ENCODE measurements around the gene PLEKHA1. TPM values are rescaled to one million over a fixed set of nuclear protein-coding genes. Genes with fewer than 3 reads are reported as not detected.

Gene PLEKHA1
- polyA plus RNA-seq, 1 of the 3 experiments (the other 2 are of a cell fraction) = 8.4 TPM

GRCh38 chr10:122393288-122393687 is 18.8 kb downstream of the PLEKHA1 start:
- Histone ChIP-seq H4K20me1 (ENCODE audit: insufficient read depth) (no peaks in the 10 kb centered on the region), H3F3A (replicated peaks; ENCODE audit: insufficient read depth) (no peaks in the 10 kb centered on the region), H3K36me3 (replicated peaks in 1 of 2; ENCODE audit: control insufficient read depth in 1 of 2, insufficient read depth in 2 of 2, low read length in 1 of 2) (peaks cover 44 to 52% of the 10 kb centered on the region in 2 experiments), H3K9me3 (no peaks in the 10 kb centered on the region), H3K4me3 (ENCODE audit: low read depth in 2 of 2, low read length in 1 of 2) (no peak overlapping the region), H3K27ac (ENCODE audit: low read depth in 2 of 2, low read length in 1 of 2) (no peak overlapping the region), H3K4me1 (ENCODE audit: control insufficient read depth in 1 of 2, insufficient read depth in 2 of 2, low read depth in 1 of 2, low read length in 1 of 2) (peaks cover 0 to 5% of the 10 kb centered on the region in 2 experiments; a peak in 1 of 4 replicates), H3K27me3 (ENCODE audit: insufficient read depth) (no peaks in the 10 kb centered on the region), H3K9me2 (no peaks in the 10 kb centered on the region), H2AFZ (ENCODE audit: low read depth) (no peak overlapping the region), H3K4me2 (no peak overlapping the region), H3K9ac (no peak overlapping the region), H3K79me2 (ENCODE audit: insufficient read depth) (peaks cover 34% of the 10 kb centered on the region)
- WGBS (ENCODE audit: low lambda C conversion rate) = 81% methylated on average over 2 of the region's 2 CpGs
- TF ChIP-seq PBX3 (IDR thresholded peaks at IDR 0.05) = no peak
- TF ChIP-seq RFX5 (IDR thresholded peaks at IDR 0.05; ENCODE audit: low read length) = no peak
- TF ChIP-seq FOSL2 (IDR thresholded peaks at IDR 0.05; ENCODE audit: borderline replicate concordance, low read depth) = no peak
- no peak for TF ChIP-seq CHD2 (IDR thresholded peaks at IDR 0.05; ENCODE audit: low read length, partially characterized antibody)
- no peak for TF ChIP-seq GATA2 (CRISPR knock-in tag; IDR thresholded peaks at IDR 0.05)
- no peak for TF ChIP-seq CTCF (IDR thresholded peaks at IDR 0.05)
- TF ChIP-seq FOXJ3 (CRISPR knock-in tag; IDR thresholded peaks at IDR 0.05) = no peak
- no peak for TF ChIP-seq RCOR1 (IDR thresholded peaks at IDR 0.05; ENCODE audit: low read length)
- no peak for DNase-seq
- POLR2A ChIA-PET = no interaction called here
- CTCF ChIA-PET = interaction anchor here (1.3 kb wide), 1 partner anchor 42 kb away, joined by 3 read pairs; no protein-coding TSS in a partner anchor

GRCh38 chr10:122402548-122403131 is 28.1 kb downstream of the PLEKHA1 start:
- Histone ChIP-seq H3K4me3 (ENCODE audit: low read depth in 2 of 2, low read length in 1 of 2) (no peak overlapping the region), H3K9me3 (no peaks in the 10 kb centered on the region), H3K36me3 (replicated peaks in 1 of 2; ENCODE audit: control insufficient read depth in 1 of 2, insufficient read depth in 2 of 2, low read length in 1 of 2) (peaks cover 36 to 60% of the 10 kb centered on the region in 2 experiments), H3K27me3 (ENCODE audit: insufficient read depth) (no peaks in the 10 kb centered on the region), H2AFZ (ENCODE audit: low read depth) (no peak overlapping the region), H3K4me1 (ENCODE audit: control insufficient read depth in 1 of 2, insufficient read depth in 2 of 2, low read depth in 1 of 2, low read length in 1 of 2) (no peaks in the 10 kb centered on the region), H3K79me2 (ENCODE audit: insufficient read depth) (no peaks in the 10 kb centered on the region; the same call in 1 of the 2 replicates), H3F3A (replicated peaks; ENCODE audit: insufficient read depth) (no peaks in the 10 kb centered on the region), H3K4me2 (no peak overlapping the region), H3K9me2 (no peaks in the 10 kb centered on the region), H3K27ac (ENCODE audit: low read depth in 2 of 2, low read length in 1 of 2) (no peak overlapping the region), H4K20me1 (ENCODE audit: insufficient read depth) (no peaks in the 10 kb centered on the region), H3K9ac (no peak overlapping the region)
- ChIA-PET CTCF (interaction anchor here (1.0 kb wide), 1 partner anchor 32 kb away, joined by 3 read pairs; no protein-coding TSS in a partner anchor), POLR2A (no interaction called here)
- WGBS (ENCODE audit: low lambda C conversion rate) = 95% methylated on average over 5 of the region's 5 CpGs
- TF ChIP-seq ELF1 (IDR thresholded peaks at IDR 0.05) (no peak), RAD21 (IDR thresholded peaks at IDR 0.05; ENCODE audit: low read length) (no peak), FOXJ3 (CRISPR knock-in tag; IDR thresholded peaks at IDR 0.05) (no peak), POLR2AphosphoS5 (IDR thresholded peaks at IDR 0.05; ENCODE audit: low read depth, low read length) (no peak), SMC3 (IDR thresholded peaks at IDR 0.05; ENCODE audit: low read depth, low read length) (no peak), USF1 (IDR thresholded peaks at IDR 0.05; ENCODE audit: borderline replicate concordance, low read depth) (no peak), RCOR1 (IDR thresholded peaks at IDR 0.05; ENCODE audit: low read length) (no peak), RXRA (IDR thresholded peaks at IDR 0.05; ENCODE audit: borderline replicate concordance, low read depth) (no peak), RFX5 (IDR thresholded peaks at IDR 0.05; ENCODE audit: low read length) (no peak), NRF1 (IDR thresholded peaks at IDR 0.05; ENCODE audit: low read depth, low read length) (no peak), CTCF (IDR thresholded peaks at IDR 0.05) (no peak), MXI1 (IDR thresholded peaks at IDR 0.05; ENCODE audit: low read depth, low read length) (no peak), EP300 (IDR thresholded peaks at IDR 0.05; ENCODE audit: borderline replicate concordance in 1 of 2, low read depth in 1 of 2, low read length in 1 of 2) (no peak), TAF1 (IDR thresholded peaks at IDR 0.05; ENCODE audit: borderline replicate concordance, low read depth, low read length) (no peak)
- DNase-seq = no peak
